Endothelial cell of umbilical vein (primary cell): ENCODE data around the gene IFI27. TPM values are rescaled to one million over a fixed set of nuclear protein-coding genes. Genes with fewer than 3 reads are reported as not detected.
"Not testable (repeated sequence)": the region's sequence is repeated elsewhere in the genome, so short reads cannot be mapped to it uniquely, and the experiment has no call there.

Source experiments
- BruUV-seq: library from RNA; stranded (reverse); fragments of 400-500 nt; replicated peaks from 2 replicates; lab custom pipeline; 2021; lab: Mats Ljungman, UMichigan
- CTCF ChIA-PET: fragments of 300-600, 350-600 bp; sonication (Branson Sonifier 250); formaldehyde crosslinking; loops from one replicate; lab custom pipeline; 2021; ENCODE audit warnings: antibody characterized with exemption, inconsistent platforms; lab: Charles Lee
- POLR2A ChIA-PET: fragments of 300-600, 350-600 bp; sonication (Branson Sonifier 250); formaldehyde crosslinking; loops from one replicate; lab custom pipeline; 2021; ENCODE audit warnings: antibody characterized with exemption, inconsistent platforms; lab: Charles Lee
- DNase-seq: peaks from one replicate; pipeline ENCODE4 v3.0.0-alpha.2; 2011; ENCODE audit warnings: low read depth, low spot score
- FAIRE-seq: peaks from 2 replicates; lab custom pipeline; 2011; peaks lifted over from hg19 to GRCh38; lab: Jason Lieb, UNC
- H2AFZ ChIP-seq: 2 replicates; pipeline ENCODE4 v1.6.0; 2012; ENCODE audit warnings: low read depth, low read length, control low read depth, inconsistent platforms
- H3K27ac ChIP-seq: 2 replicates; pipeline ENCODE4 v1.5.1; 2011; ENCODE audit warnings: low read depth, mild to moderate bottlenecking, control low read depth, low read length, moderate library complexity; ENCODE audit not compliant: insufficient read depth
- H3K27me3 ChIP-seq, 2 experiments: 2 replicates each; pipeline versions ENCODE4 v1.6.0 to v1.6.1; 2011; ENCODE audit warnings: low read length in 2 of 2, mixed read lengths in 1 of 2; ENCODE audit not compliant: control insufficient read depth in 2 of 2, insufficient read depth in 2 of 2
- H3K36me3 ChIP-seq, 2 experiments: 2 replicates in 1 of 2; 3 replicates in 1 of 2; pipeline ENCODE4 v1.5.1; 2011; ENCODE audit warnings: low read length in 2 of 2, mild to moderate bottlenecking in 1 of 2, moderate library complexity in 1 of 2; ENCODE audit not compliant: control insufficient read depth in 2 of 2, insufficient read depth in 2 of 2; ENCODE audit errors: extremely low read depth in 1 of 2
- H3K4me1 ChIP-seq: 3 replicates; pipeline ENCODE4 v1.5.1; 2011; ENCODE audit warnings: mild to moderate bottlenecking, low read length; ENCODE audit not compliant: control insufficient read depth, insufficient read depth; ENCODE audit errors: extremely low read depth
- H3K4me2 ChIP-seq: 2 replicates; pipeline ENCODE4 v1.6.1; 2011; ENCODE audit warnings: low read length, control low read depth, mixed read lengths; ENCODE audit not compliant: insufficient read depth
- H3K4me3 ChIP-seq, 3 experiments: fragments of 200-600 bp in 1 of 3; sonication (generic), shearing (Covaris generic) in 1 of 3; replicated peaks in 1 of 3; 2 replicates each; pipeline ENCODE4 v1.5.1; 2011 to 2016; ENCODE audit warnings: control low read depth in 3 of 3, low read length in 3 of 3, mild to moderate bottlenecking in 2 of 3, inconsistent platforms in 1 of 3, low read depth in 1 of 3, moderate library complexity in 1 of 3; ENCODE audit not compliant: insufficient read depth in 1 of 3
- H3K79me2 ChIP-seq: 2 replicates; pipeline ENCODE4 v1.6.0; 2012; ENCODE audit warnings: low read length, inconsistent platforms; ENCODE audit not compliant: control insufficient read depth, insufficient read depth
- H3K9ac ChIP-seq: replicated peaks from 2 replicates; pipeline ENCODE3; 2011; ENCODE audit warnings: low read length, control low read depth; ENCODE audit not compliant: insufficient read depth; ENCODE audit errors: extremely low read depth
- H3K9me1 ChIP-seq: replicated peaks from 3 replicates; pipeline ENCODE4 v1.6.0; 2011; ENCODE audit warnings: mild to moderate bottlenecking, low read length; ENCODE audit not compliant: control insufficient read depth, insufficient read depth; ENCODE audit errors: extremely low read depth
- H3K9me3 ChIP-seq: replicated peaks from 2 replicates; pipeline ENCODE4 v1.5.1; 2012; ENCODE audit warnings: low read length, inconsistent platforms; ENCODE audit not compliant: control insufficient read depth, insufficient read depth
- H4K20me1 ChIP-seq: replicated peaks from 2 replicates; pipeline ENCODE3; 2011; ENCODE audit warnings: mild to moderate bottlenecking, low read length; ENCODE audit not compliant: control insufficient read depth, insufficient read depth; ENCODE audit errors: extremely low read depth
- MYC ChIP-seq: IDR thresholded peaks from one replicate; pipeline ENCODE4 v1.6.1; 2011; ENCODE audit warnings: mild to moderate bottlenecking, low read depth, low read length
- POLR2A ChIP-seq: IDR thresholded peaks from 2 replicates; pipeline ENCODE4 v1.6.1; 2012; ENCODE audit warnings: low read depth, mild to moderate bottlenecking, control low read depth, low read length
- dilution Hi-C: fragments of 300-500 bp; cut with MboI; formaldehyde crosslinking; loops from one replicate; pipeline ENCODE4 v1.15.0; 2019; ENCODE audit warnings: low sequenced_read_pairs; ENCODE audit not compliant: extremely low pct_ligation_motif_present
- intact Hi-C: fragments of 100-400 bp; cut with micrococcal nuclease; formaldehyde crosslinking; loops from one replicate; pipeline ENCODE4 v1.10.0; 2022
- polyA plus RNA-seq, 4 experiments: library from polyadenylated mRNA; depleted of rRNA in 3 of 4; stranded (reverse) in 3 of 4; unstranded in 1 of 4; fragments of >200 nt; gene quantifications; 2 replicates each; pipeline versions ENCODE4 v1.2.1 to v1.2.3, GENCODE V29; 2011 to 2012; ENCODE audit warnings: missing spikeins in 1 of 4
- total RNA-seq: library from RNA; stranded (reverse); gene quantifications from 2 replicates; pipeline ENCODE4 v1.2.3, GENCODE V29; 2021

The IFI27 gene
- total and polyA plus RNA-seq, 2 donors (not counting 3 experiments of a cell fraction or from before 2014, with no cell fraction given): 126 to 1,265 TPM

DNA sequence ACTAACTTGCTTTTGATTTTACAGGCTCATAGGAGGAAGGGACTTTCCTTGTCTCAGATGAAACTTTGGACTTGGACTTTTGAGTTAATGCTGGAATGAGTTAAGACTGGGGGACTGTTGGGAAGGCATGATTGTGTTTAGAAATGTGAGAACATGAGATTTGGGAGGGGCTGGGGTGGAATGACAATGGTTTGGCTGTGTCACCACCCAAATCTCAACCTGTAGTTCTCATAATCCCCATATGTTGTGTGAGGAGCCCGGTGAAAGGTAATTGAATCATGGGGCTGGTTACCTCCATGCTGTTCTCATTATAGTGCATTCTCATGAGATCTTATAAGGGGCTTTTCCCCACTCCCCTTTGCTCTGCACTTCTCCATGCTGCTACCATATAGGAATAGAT lies 45.6 kb downstream of the IFI27 start:
- H3K4me2 ChIP-seq, H3K9me3 ChIP-seq, CTCF ChIA-PET, H3K4me3 ChIP-seq, H3K4me1 ChIP-seq, H2AFZ ChIP-seq, H4K20me1 ChIP-seq, H3K79me2 ChIP-seq, FAIRE-seq, DNase-seq, H3K9me1 ChIP-seq, BruUV-seq, H3K27ac ChIP-seq, POLR2A ChIA-PET, dilution Hi-C loops, H3K9ac ChIP-seq, H3K36me3 ChIP-seq, intact Hi-C loops, H3K27me3 ChIP-seq: not testable (repeated sequence)

DNA sequence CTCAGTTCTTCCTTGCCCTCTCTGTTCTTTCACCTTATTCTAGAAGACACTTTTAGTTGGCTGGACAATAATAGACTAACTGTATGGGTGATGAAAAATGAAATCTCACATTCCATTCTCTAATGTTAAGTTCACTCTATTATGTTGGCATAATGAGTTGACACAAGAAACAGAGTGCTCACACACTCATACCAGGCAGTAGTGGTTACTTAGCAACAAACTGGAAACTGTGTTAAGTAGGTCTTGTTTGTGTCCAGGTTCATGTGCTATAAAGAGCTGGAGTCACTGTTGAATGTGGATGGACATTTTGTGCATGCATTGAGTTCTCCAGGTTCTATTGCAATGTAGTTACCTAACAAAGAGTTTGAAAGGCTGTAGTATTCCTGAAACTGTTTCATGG lies 46.7 kb downstream of the IFI27 start:
- BruUV-seq: no TSS peak
- no peak for DNase-seq
- Histone ChIP-seq H3K4me3 (no peak overlapping the region), H3K9me1 (no peaks in the 10 kb centered on the region), H3K4me1 (no peaks in the 10 kb centered on the region), H3K36me3 (no peaks in the 10 kb centered on the region), H3K27ac (no peak overlapping the region), H3K79me2 (no peaks in the 10 kb centered on the region), H2AFZ (no peak overlapping the region), H4K20me1 (no peaks in the 10 kb centered on the region), H3K9ac (no peak overlapping the region), H3K9me3 (no peaks in the 10 kb centered on the region), H3K4me2 (no peak overlapping the region), H3K27me3 (no peaks in the 10 kb centered on the region)
- no peak for FAIRE-seq
- ChIA-PET POLR2A (no interaction called here), CTCF (no interaction called here)
- intact Hi-C loops (no loop called here), dilution Hi-C loops (no loop called here)
- TF ChIP-seq POLR2A (no peak), MYC (no peak)
